ENCODE results near the gene SGF29.

DNA sequence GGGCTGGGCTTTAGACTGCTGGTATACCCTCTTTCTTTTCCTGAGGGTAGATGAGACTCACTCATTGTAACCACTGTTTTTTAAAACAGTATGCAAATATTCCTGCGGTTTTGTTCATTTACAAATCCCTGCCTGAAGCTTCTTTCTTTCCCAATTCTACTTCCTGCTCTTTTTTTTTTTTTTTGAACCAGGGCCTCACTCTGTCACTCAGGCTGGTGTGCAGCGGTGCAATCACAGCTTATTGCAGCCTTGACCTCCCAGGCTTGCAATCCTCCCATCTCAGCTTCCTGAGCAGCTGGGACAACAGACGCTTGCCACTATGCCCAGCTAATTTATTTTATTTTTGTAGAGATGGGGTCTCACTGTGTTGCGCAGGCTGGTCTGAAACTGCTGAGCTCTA is 64.2 kb downstream of the SGF29 start:
- TF ChIP-seq CTCF (IDR thresholded peaks at IDR 0.05) (no peak), POLR2A (IDR thresholded peaks at IDR 0.05) (no peak), POLR2AphosphoS5 (IDR thresholded peaks at IDR 0.05) (no peak)

Data from breast epithelium (tissue), 3 donors.